Measurements from ENCODE around the gene RAB3IL1. TPM values are rescaled to one million over a fixed set of nuclear protein-coding genes. Genes with fewer than 3 reads are reported as not detected.

The RAB3IL1 gene
- total RNA-seq, 1 donor from 2014 or later: 0.12 TPM

GRCh38 chr11:61919705-61920631 lies 2.6 kb upstream of the RAB3IL1 start:
- H3K4me3 ChIP-seq (ENCODE audit: low read depth, low read length): no peak overlapping the region
- TF ChIP-seq CTCF (conservative IDR thresholded peaks at IDR 0.05; ENCODE audit: low read depth, low read length): no peak
- DNase-seq (ENCODE audit: low read depth): no peak

- no peak for TF ChIP-seq CTCF (conservative IDR thresholded peaks at IDR 0.05; ENCODE audit: low read depth, low read length)
- DNase-seq (ENCODE audit: low read depth): no peak
- no peak overlapping the region for H3K4me3 ChIP-seq (ENCODE audit: low read depth, low read length)
Observed at GRCh38 chr11:61918938-61919704, 1.8 kb upstream of the RAB3IL1 start.

- TF ChIP-seq CTCF (conservative IDR thresholded peaks at IDR 0.05; ENCODE audit: low read depth, low read length): no peak
- no peak overlapping the region for H3K4me3 ChIP-seq (ENCODE audit: low read depth, low read length)
- no peak for DNase-seq (ENCODE audit: low read depth)
Observed at GRCh38 chr11:61918251-61918937, 1.0 kb upstream of the RAB3IL1 start.

- TF ChIP-seq CTCF (conservative IDR thresholded peaks at IDR 0.05; ENCODE audit: low read depth, low read length): no peak
- DNase-seq (ENCODE audit: low read depth): no peak
- peak overlapping the region; percentile 53 for H3K4me3 ChIP-seq (ENCODE audit: low read depth, low read length)
Observed at GRCh38 chr11:61916737-61917333, 531 bp downstream of the RAB3IL1 start.

GRCh38 chr11:61914471-61915171 lies 2.7 kb downstream of the RAB3IL1 start:
- TF ChIP-seq CTCF (conservative IDR thresholded peaks at IDR 0.05; ENCODE audit: low read depth, low read length): no peak
- DNase-seq (ENCODE audit: low read depth): no peak
- no peak overlapping the region for H3K4me3 ChIP-seq (ENCODE audit: low read depth, low read length)

Measured in epithelial cell of proximal tubule (primary cell).